ENCODE data around the gene FAAH.

FAAH gene

GRCh38 chr1:46407636-46408035 is 13.5 kb downstream of the FAAH start:
- peaks cover 2 to 3% of the 10 kb centered on the region in 2 donors for H3K4me1 ChIP-seq (ENCODE audit: control insufficient read depth in 2 of 2, insufficient read depth in 2 of 2, low read length in 2 of 2)
- H3K27me3 ChIP-seq (ENCODE audit: control insufficient read depth in 2 of 2, insufficient read depth in 2 of 2, low read length in 2 of 2): no peaks in the 10 kb centered on the region
- H3K4me3 ChIP-seq (ENCODE audit: low read length in 2 of 2): no peak overlapping the region
- peaks cover 33 to 38% of the 10 kb centered on the region in 2 donors for H3K36me3 ChIP-seq (ENCODE audit: control insufficient read depth in 2 of 2, insufficient read depth in 2 of 2, low read length in 2 of 2)
- no peaks in the 10 kb centered on the region for H3K9me3 ChIP-seq (ENCODE audit: control insufficient read depth in 2 of 2, low read length in 2 of 2)
- no peak overlapping the region for H3K27ac ChIP-seq (ENCODE audit: low read depth in 2 of 2, low read length in 2 of 2)
- H3K9ac ChIP-seq (ENCODE audit: low read depth in 1 of 2, low read length in 2 of 2): no peak overlapping the region

GRCh38 chr1:46408356-46409062 is 14.4 kb downstream of the FAAH start:
- no peaks in the 10 kb centered on the region for H3K9me3 ChIP-seq (ENCODE audit: control insufficient read depth in 2 of 2, low read length in 2 of 2)
- no peak overlapping the region for H3K27ac ChIP-seq (ENCODE audit: low read depth in 2 of 2, low read length in 2 of 2)
- peaks cover 2 to 3% of the 10 kb centered on the region in 2 donors for H3K4me1 ChIP-seq (ENCODE audit: control insufficient read depth in 2 of 2, insufficient read depth in 2 of 2, low read length in 2 of 2)
- no peaks in the 10 kb centered on the region for H3K27me3 ChIP-seq (ENCODE audit: control insufficient read depth in 2 of 2, insufficient read depth in 2 of 2, low read length in 2 of 2)
- H3K36me3 ChIP-seq (ENCODE audit: control insufficient read depth in 2 of 2, insufficient read depth in 2 of 2, low read length in 2 of 2): peaks cover 39 to 42% of the 10 kb centered on the region in 2 donors
- no peak overlapping the region for H3K9ac ChIP-seq (ENCODE audit: low read depth in 1 of 2, low read length in 2 of 2)
- no peak overlapping the region for H3K4me3 ChIP-seq (ENCODE audit: low read length in 2 of 2)

- peaks cover 2 to 3% of the 10 kb centered on the region in 2 donors for H3K4me1 ChIP-seq (ENCODE audit: control insufficient read depth in 2 of 2, insufficient read depth in 2 of 2, low read length in 2 of 2)
- H3K4me3 ChIP-seq (ENCODE audit: low read length in 2 of 2): no peak overlapping the region
- no peak overlapping the region for H3K9ac ChIP-seq (ENCODE audit: low read depth in 1 of 2, low read length in 2 of 2)
- no peaks in the 10 kb centered on the region for H3K27me3 ChIP-seq (ENCODE audit: control insufficient read depth in 2 of 2, insufficient read depth in 2 of 2, low read length in 2 of 2)
- no peaks in the 10 kb centered on the region for H3K9me3 ChIP-seq (ENCODE audit: control insufficient read depth in 2 of 2, low read length in 2 of 2)
- H3K27ac ChIP-seq (ENCODE audit: low read depth in 2 of 2, low read length in 2 of 2): no peak overlapping the region
- H3K36me3 ChIP-seq (ENCODE audit: control insufficient read depth in 2 of 2, insufficient read depth in 2 of 2, low read length in 2 of 2): peaks cover 39 to 45% of the 10 kb centered on the region in 2 donors
Observed at GRCh38 chr1:46409063-46409372, 14.9 kb downstream of the FAAH start.

GRCh38 chr1:46410156-46411009 is 16.3 kb downstream of the FAAH start:
- H3K9ac ChIP-seq (ENCODE audit: low read depth in 1 of 2, low read length in 2 of 2): no peak overlapping the region
- H3K4me1 ChIP-seq (ENCODE audit: control insufficient read depth in 2 of 2, insufficient read depth in 2 of 2, low read length in 2 of 2): peaks cover 2 to 3% of the 10 kb centered on the region in 2 donors
- no peaks in the 10 kb centered on the region for H3K27me3 ChIP-seq (ENCODE audit: control insufficient read depth in 2 of 2, insufficient read depth in 2 of 2, low read length in 2 of 2)
- H3K36me3 ChIP-seq (ENCODE audit: control insufficient read depth in 2 of 2, insufficient read depth in 2 of 2, low read length in 2 of 2): peaks cover 36 to 42% of the 10 kb centered on the region in 2 donors
- H3K4me3 ChIP-seq (ENCODE audit: low read length in 2 of 2): no peak overlapping the region
- H3K9me3 ChIP-seq (ENCODE audit: control insufficient read depth in 2 of 2, low read length in 2 of 2): no peaks in the 10 kb centered on the region
- no peak overlapping the region for H3K27ac ChIP-seq (ENCODE audit: low read depth in 2 of 2, low read length in 2 of 2)

- Histone ChIP-seq H3K27ac (ENCODE audit: low read depth in 2 of 2, low read length in 2 of 2) (no peak overlapping the region), H3K27me3 (ENCODE audit: control insufficient read depth in 2 of 2, insufficient read depth in 2 of 2, low read length in 2 of 2) (no peaks in the 10 kb centered on the region), H3K4me1 (ENCODE audit: control insufficient read depth in 2 of 2, insufficient read depth in 2 of 2, low read length in 2 of 2) (peaks cover 2 to 3% of the 10 kb centered on the region in 2 donors), H3K4me3 (ENCODE audit: low read length in 2 of 2) (no peak overlapping the region), H3K36me3 (ENCODE audit: control insufficient read depth in 2 of 2, insufficient read depth in 2 of 2, low read length in 2 of 2) (peaks cover 36 to 42% of the 10 kb centered on the region in 2 donors), H3K9me3 (ENCODE audit: control insufficient read depth in 2 of 2, low read length in 2 of 2) (no peaks in the 10 kb centered on the region), H3K9ac (ENCODE audit: low read depth in 1 of 2, low read length in 2 of 2) (no peak overlapping the region)
Observed at GRCh38 chr1:46411010-46411405, 16.9 kb downstream of the FAAH start.

- Histone ChIP-seq H3K9ac (ENCODE audit: low read depth in 1 of 2, low read length in 2 of 2) (no peak overlapping the region), H3K36me3 (ENCODE audit: control insufficient read depth in 2 of 2, insufficient read depth in 2 of 2, low read length in 2 of 2) (peaks cover 36 to 42% of the 10 kb centered on the region in 2 donors), H3K27me3 (ENCODE audit: control insufficient read depth in 2 of 2, insufficient read depth in 2 of 2, low read length in 2 of 2) (no peaks in the 10 kb centered on the region), H3K4me3 (ENCODE audit: low read length in 2 of 2) (no peak overlapping the region), H3K4me1 (ENCODE audit: control insufficient read depth in 2 of 2, insufficient read depth in 2 of 2, low read length in 2 of 2) (no peaks in the 10 kb centered on the region), H3K9me3 (ENCODE audit: control insufficient read depth in 2 of 2, low read length in 2 of 2) (no peaks in the 10 kb centered on the region), H3K27ac (ENCODE audit: low read depth in 2 of 2, low read length in 2 of 2) (no peak overlapping the region)
Observed at GRCh38 chr1:46411601-46412341, 17.7 kb downstream of the FAAH start.

- Histone ChIP-seq H3K9me3 (ENCODE audit: control insufficient read depth in 2 of 2, low read length in 2 of 2) (no peaks in the 10 kb centered on the region), H3K4me3 (ENCODE audit: low read length in 2 of 2) (no peak overlapping the region), H3K4me1 (ENCODE audit: control insufficient read depth in 2 of 2, insufficient read depth in 2 of 2, low read length in 2 of 2) (no peaks in the 10 kb centered on the region), H3K9ac (ENCODE audit: low read depth in 1 of 2, low read length in 2 of 2) (no peak overlapping the region), H3K27me3 (ENCODE audit: control insufficient read depth in 2 of 2, insufficient read depth in 2 of 2, low read length in 2 of 2) (no peaks in the 10 kb centered on the region), H3K27ac (ENCODE audit: low read depth in 2 of 2, low read length in 2 of 2) (no peak overlapping the region), H3K36me3 (ENCODE audit: control insufficient read depth in 2 of 2, insufficient read depth in 2 of 2, low read length in 2 of 2) (peaks cover 34 to 36% of the 10 kb centered on the region in 2 donors)
Observed at GRCh38 chr1:46412893-46413595, 18.9 kb downstream of the FAAH start.

- peaks cover 29 to 30% of the 10 kb centered on the region in 2 donors for H3K36me3 ChIP-seq (ENCODE audit: control insufficient read depth in 2 of 2, insufficient read depth in 2 of 2, low read length in 2 of 2)
Observed at GRCh38 chr1:46413596-46413985, 19.5 kb downstream of the FAAH start.

GRCh38 chr1:46415514-46415913 is 21.4 kb downstream of the FAAH start:
- Histone ChIP-seq H3K27me3 (ENCODE audit: control insufficient read depth in 2 of 2, insufficient read depth in 2 of 2, low read length in 2 of 2) (no peaks in the 10 kb centered on the region), H3K27ac (ENCODE audit: low read depth in 2 of 2, low read length in 2 of 2) (no peak overlapping the region), H3K36me3 (ENCODE audit: control insufficient read depth in 2 of 2, insufficient read depth in 2 of 2, low read length in 2 of 2) (peaks cover 14 to 20% of the 10 kb centered on the region in 2 donors), H3K9me3 (ENCODE audit: control insufficient read depth in 2 of 2, low read length in 2 of 2) (no peaks in the 10 kb centered on the region), H3K9ac (ENCODE audit: low read depth in 1 of 2, low read length in 2 of 2) (no peak overlapping the region), H3K4me3 (ENCODE audit: low read length in 2 of 2) (no peak overlapping the region), H3K4me1 (ENCODE audit: control insufficient read depth in 2 of 2, insufficient read depth in 2 of 2, low read length in 2 of 2) (no peaks in the 10 kb centered on the region)

More at GRCh38 chr1:46413596-46413985, 19.5 kb downstream of the FAAH start:
- H3K27ac ChIP-seq (ENCODE audit: low read depth in 2 of 2, low read length in 2 of 2): no peak overlapping the region
- H3K4me3 ChIP-seq (ENCODE audit: low read length in 2 of 2): no peak overlapping the region
- no peak overlapping the region for H3K9ac ChIP-seq (ENCODE audit: low read depth in 1 of 2, low read length in 2 of 2)
- H3K27me3 ChIP-seq (ENCODE audit: control insufficient read depth in 2 of 2, insufficient read depth in 2 of 2, low read length in 2 of 2): no peaks in the 10 kb centered on the region
- H3K4me1 ChIP-seq (ENCODE audit: control insufficient read depth in 2 of 2, insufficient read depth in 2 of 2, low read length in 2 of 2): no peaks in the 10 kb centered on the region
- no peaks in the 10 kb centered on the region for H3K9me3 ChIP-seq (ENCODE audit: control insufficient read depth in 2 of 2, low read length in 2 of 2)

All from mucosa of rectum (tissue), 2 donors.